Peyer's patch (tissue), 4 donors: ENCODE data around the gene DGKH. TPM values are rescaled to one million over a fixed set of nuclear protein-coding genes. Genes with fewer than 3 reads are reported as not detected.
A peak's percentile ranks its signal among the peaks of the same experiment; 100 is the strongest.

ENCODE experiments used
- DNase-seq, 3 donors: peaks; one replicate each; pipeline ENCODE4 v3.0.0-alpha.2; 2017 to 2019
- H3K27ac ChIP-seq, 4 donors: fragments of 200-600 bp; sonication (generic); one replicate each; pipeline ENCODE4 v1.5.1; 2016 to 2019
- H3K27me3 ChIP-seq, 2 donors: fragments of 200-600 bp; sonication (generic); one replicate each; pipeline ENCODE4 v1.5.1; 2019
- H3K36me3 ChIP-seq, 3 donors: fragments of 200-600 bp; sonication (generic); one replicate each; pipeline ENCODE4 v1.5.1; 2016 to 2019
- H3K4me1 ChIP-seq, 4 donors: fragments of 200-600 bp; sonication (generic); one replicate each; pipeline ENCODE4 v1.5.1; 2016 to 2019
- H3K4me3 ChIP-seq, 4 donors: fragments of 200-600 bp; sonication (generic); 1 replicate in 3 of 4; 2 replicates in 1 of 4; pipeline ENCODE4 v1.5.1; 2016 to 2019; ENCODE audit warnings: mild to moderate bottlenecking in 1 of 4
- H3K9me3 ChIP-seq, 4 donors: fragments of 200-600 bp; sonication (generic); one replicate each; pipeline ENCODE4 v1.5.1; 2016 to 2019; ENCODE audit warnings: mild to moderate bottlenecking in 1 of 4
- POLR2A ChIP-seq, 2 donors: fragments of 450-650 bp; IDR thresholded peaks; one replicate each; pipeline ENCODE4 v1.5.1; 2017; ENCODE audit warnings: antibody characterized with exemption in 2 of 2, mild to moderate bottlenecking in 2 of 2, moderate library complexity in 2 of 2
- total RNA-seq, 4 donors: library from RNA; depleted of rRNA; stranded (reverse); fragments of >200 nt; gene quantifications; one replicate each; pipeline ENCODE4 v1.1.0, GENCODE V29; 2016
- TF ChIP-seq, protein P1 (sequence below), 6 experiments: fragments of 450-650 bp in 4 of 6; fragments of 200-600 bp in 2 of 6; sonication (generic) in 1 of 6; IDR thresholded peaks; one replicate each; pipeline ENCODE4 v1.5.1; 2017 to 2019; ENCODE audit warnings: antibody characterized with exemption in 6 of 6, mild to moderate bottlenecking in 3 of 6, moderate library complexity in 1 of 6

The DGKH gene
- total RNA-seq, 4 donors from 2014 or later: 9.5 to 30.5 (median 18.8) TPM

DNA sequence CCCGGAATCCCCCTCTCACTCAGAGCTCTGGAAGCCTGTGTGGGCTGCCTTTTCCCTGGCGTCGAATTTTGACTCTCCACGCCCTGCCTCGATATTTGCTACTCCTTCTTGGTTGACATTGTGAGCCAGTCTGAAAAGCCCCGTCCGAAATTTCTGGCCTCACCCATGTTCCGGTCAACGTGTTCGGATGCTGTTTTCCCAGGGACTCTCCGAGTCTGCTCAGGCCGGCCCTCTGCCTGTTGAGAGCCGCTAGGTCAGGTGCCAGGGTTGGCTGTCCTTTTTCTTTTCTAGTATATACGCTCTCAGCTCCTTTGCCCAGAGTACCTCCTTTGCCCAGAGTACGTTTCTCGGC lies 6.8 kb upstream of the DGKH start:
- peak in 2 of 3 donors; percentile 62 to 69 for DNase-seq
- Histone ChIP-seq H3K4me3 (peak overlapping the region; percentile 68 to 93 (median 89)), H3K36me3 (no peaks in the 10 kb centered on the region), H3K27ac (peak overlapping the region in 2 of 4 donors; percentile 92 to 98), H3K27me3 (no peaks in the 10 kb centered on the region), H3K9me3 (no peaks in the 10 kb centered on the region), H3K4me1 (peaks cover 0 to 8% (median 0%) of the 10 kb centered on the region in 4 donors)
- TF ChIP-seq, protein P1, sequence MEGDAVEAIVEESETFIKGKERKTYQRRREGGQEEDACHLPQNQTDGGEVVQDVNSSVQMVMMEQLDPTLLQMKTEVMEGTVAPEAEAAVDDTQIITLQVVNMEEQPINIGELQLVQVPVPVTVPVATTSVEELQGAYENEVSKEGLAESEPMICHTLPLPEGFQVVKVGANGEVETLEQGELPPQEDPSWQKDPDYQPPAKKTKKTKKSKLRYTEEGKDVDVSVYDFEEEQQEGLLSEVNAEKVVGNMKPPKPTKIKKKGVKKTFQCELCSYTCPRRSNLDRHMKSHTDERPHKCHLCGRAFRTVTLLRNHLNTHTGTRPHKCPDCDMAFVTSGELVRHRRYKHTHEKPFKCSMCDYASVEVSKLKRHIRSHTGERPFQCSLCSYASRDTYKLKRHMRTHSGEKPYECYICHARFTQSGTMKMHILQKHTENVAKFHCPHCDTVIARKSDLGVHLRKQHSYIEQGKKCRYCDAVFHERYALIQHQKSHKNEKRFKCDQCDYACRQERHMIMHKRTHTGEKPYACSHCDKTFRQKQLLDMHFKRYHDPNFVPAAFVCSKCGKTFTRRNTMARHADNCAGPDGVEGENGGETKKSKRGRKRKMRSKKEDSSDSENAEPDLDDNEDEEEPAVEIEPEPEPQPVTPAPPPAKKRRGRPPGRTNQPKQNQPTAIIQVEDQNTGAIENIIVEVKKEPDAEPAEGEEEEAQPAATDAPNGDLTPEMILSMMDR (IDR thresholded peaks at IDR 0.05): peak in 4 of 6 experiments; percentile 18 to 50 (median 37)
- no peak for TF ChIP-seq POLR2A (IDR thresholded peaks at IDR 0.05)

DNA sequence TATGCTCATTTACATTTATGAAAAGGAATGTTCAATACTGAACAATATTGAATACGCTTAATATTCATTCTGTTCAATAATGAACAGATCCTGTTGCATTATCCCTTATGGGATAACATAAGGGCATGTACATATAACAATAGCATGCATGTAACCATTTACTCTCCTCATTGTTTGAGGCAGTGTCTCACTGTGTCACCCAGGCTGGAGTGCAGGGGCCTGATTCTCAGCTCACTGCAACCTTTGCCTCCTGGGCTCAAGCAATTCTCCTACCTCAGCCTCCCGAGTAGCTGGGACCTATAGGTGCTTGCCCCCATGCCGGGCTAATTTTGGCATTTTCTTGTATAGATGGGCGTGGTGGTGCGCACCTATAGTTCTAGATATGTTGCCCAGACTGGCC lies 4.8 kb upstream of the DGKH start:
- TF ChIP-seq POLR2A (IDR thresholded peaks at IDR 0.05): no peak
- TF ChIP-seq, protein P1 (IDR thresholded peaks at IDR 0.05): no peak
- H3K9me3 ChIP-seq: no peaks in the 10 kb centered on the region
- no peaks in the 10 kb centered on the region for H3K36me3 ChIP-seq

DNA sequence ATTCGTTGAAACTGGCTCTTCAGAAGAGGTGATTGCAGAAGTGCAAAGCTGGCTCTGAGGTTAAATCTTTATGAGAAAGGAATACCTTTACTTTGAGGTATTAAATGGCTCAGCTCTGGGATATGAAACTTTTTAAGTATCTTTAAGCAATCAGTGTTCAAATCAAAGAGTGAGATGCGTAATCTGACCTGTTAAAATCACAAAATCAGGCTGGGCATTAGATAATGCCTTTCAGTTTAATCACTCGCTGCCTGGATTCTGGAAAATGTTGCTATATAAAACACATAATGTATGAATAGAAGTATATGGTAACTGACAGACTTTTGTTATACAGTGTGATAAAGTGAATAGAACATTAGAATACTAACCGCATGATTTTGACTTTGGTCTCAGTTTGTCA lies 2.0 kb upstream of the DGKH start:
- Histone ChIP-seq H3K9me3 (no peaks in the 10 kb centered on the region), H3K4me3 (no peak overlapping the region), H3K27ac (no peak overlapping the region), H3K27me3 (no peaks in the 10 kb centered on the region), H3K36me3 (no peaks in the 10 kb centered on the region), H3K4me1 (peaks cover 0 to 4% (median under 1%) of the 10 kb centered on the region in 4 donors)
- no peak for TF ChIP-seq POLR2A (IDR thresholded peaks at IDR 0.05)
- TF ChIP-seq, protein P1 (IDR thresholded peaks at IDR 0.05): no peak
- no peak for DNase-seq

More for the DNA sequence above, 4.8 kb upstream of the DGKH start:
- no peak for DNase-seq
- H3K4me1 ChIP-seq: peaks cover 0 to 8% (median 0%) of the 10 kb centered on the region in 4 donors
- H3K27me3 ChIP-seq: no peaks in the 10 kb centered on the region
- H3K27ac ChIP-seq: no peak overlapping the region
- H3K4me3 ChIP-seq: no peak overlapping the region

DNA sequence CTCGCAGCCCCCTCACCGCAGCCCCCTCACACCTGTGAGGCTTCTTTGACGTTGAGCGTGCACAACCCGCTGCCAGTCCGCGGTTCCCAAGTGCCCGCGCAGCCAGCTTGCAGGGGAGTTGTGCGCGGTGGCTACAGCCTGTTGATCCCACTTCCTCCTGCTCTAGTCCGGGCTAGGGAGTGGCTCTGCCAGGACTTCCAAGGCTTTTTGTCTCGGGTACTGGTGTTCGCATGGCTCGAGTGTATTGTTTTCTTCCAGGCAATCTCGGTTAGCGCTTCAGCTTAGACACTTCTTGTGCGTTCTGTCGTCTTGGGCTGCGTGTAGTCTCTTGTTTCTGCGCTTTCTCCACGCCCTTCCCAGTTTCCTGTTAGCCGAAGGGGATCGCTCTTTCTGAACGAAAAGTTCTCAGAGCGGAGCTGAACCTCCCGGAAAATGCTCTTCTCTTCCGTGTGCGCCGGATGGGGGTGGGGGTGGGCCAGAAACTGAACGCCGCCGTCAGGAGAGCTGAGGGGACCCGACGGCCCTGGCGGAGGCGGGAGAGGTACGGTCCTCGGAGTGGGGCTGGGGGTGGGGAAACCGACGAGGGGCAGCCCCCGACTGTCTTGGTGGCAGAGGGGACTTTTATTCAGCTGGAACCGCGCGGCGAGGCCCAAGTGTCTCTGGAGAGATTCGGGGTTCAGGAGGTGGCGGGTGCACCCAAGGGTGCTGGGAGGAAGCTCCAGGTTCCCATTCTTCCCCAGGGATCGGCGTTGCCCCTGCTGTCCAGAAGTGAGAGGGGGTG lies 697 bp upstream of the DGKH start:
- peak overlapping the region; percentile 76 to 94 (median 82) for H3K27ac ChIP-seq
- no peaks in the 10 kb centered on the region for H3K9me3 ChIP-seq
- TF ChIP-seq, protein P1 (IDR thresholded peaks at IDR 0.05): no peak
- TF ChIP-seq POLR2A (IDR thresholded peaks at IDR 0.05): peak; percentile 43 to 52
- H3K36me3 ChIP-seq: no peaks in the 10 kb centered on the region
- H3K27me3 ChIP-seq: no peaks in the 10 kb centered on the region
- H3K4me1 ChIP-seq: peaks cover 0 to 4% (median 0%) of the 10 kb centered on the region in 4 donors
- peak overlapping the region; percentile 76 to 99 (median 82) for H3K4me3 ChIP-seq
- peak in 2 of 3 donors; percentile 70 to 75 for DNase-seq

DNA sequence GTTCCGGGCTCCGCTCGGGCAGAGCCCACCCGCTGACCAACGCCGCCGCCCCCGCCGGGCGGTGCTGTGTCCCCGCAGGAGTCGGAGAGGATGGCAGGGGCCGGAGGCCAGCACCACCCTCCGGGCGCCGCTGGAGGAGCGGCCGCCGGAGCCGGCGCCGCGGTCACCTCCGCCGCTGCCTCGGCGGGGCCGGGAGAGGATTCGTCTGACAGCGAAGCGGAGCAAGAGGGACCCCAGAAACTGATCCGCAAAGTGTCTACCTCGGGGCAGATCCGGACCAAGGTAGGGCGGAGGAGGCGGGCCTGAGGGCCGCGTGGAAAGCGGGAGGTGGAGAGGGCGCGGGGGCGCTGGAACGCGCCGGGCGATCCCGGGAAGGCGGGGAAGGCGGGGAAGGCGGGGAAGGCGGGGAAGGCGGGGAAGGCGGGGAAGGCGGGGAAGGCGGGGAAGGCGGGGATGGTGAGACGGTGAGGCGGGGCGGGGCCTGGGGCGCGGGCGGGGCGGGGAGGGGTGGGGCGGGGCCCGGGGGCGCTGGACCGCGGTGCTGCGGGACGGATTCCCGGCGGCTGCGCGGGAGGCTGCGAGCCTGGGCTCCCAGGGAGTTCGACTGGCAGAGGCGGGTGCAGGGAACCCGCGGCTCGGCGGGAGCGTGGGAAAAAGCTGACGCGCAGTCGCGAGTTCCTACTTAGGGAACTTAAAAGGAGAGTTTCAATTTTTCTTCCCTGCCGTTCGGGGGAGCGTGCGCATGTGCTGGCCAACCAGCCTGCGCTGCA lies 421 bp downstream of the DGKH start:
- peak overlapping the region; percentile 76 to 99 (median 82) for H3K4me3 ChIP-seq
- no peaks in the 10 kb centered on the region for H3K36me3 ChIP-seq
- H3K27ac ChIP-seq: peak overlapping the region; percentile 76 to 94 (median 82)
- H3K9me3 ChIP-seq: no peaks in the 10 kb centered on the region
- H3K4me1 ChIP-seq: peaks cover 0 to 4% (median 0%) of the 10 kb centered on the region in 4 donors
- no peaks in the 10 kb centered on the region for H3K27me3 ChIP-seq
- TF ChIP-seq, protein P1 (IDR thresholded peaks at IDR 0.05): peak in 3 of 6 experiments; percentile 26 to 34 (median 28)
- TF ChIP-seq POLR2A (IDR thresholded peaks at IDR 0.05): peak; percentile 34 to 52
- DNase-seq: peak; percentile 60 to 88 (median 86)
